Stimulated activated CD8-positive, alpha-beta memory T cell treated with anti-CD3 and anti-CD28 coated beads, Interleukin-7, amount 100 ng/mL, for 24 hours (primary cell): ENCODE results near the gene JAG2.
A peak's percentile ranks its signal among the peaks of the same experiment; 100 is the strongest.

Experiments
- DNase-seq: peaks from one replicate; pipeline ENCODE4 v3.0.0-alpha.2; 2020; ENCODE audit warnings: low read depth

Gene JAG2

GRCh38 chr14:105203701-105204100, 35.1 kb upstream of the JAG2 start:
- DNase-seq: no peak

- DNase-seq: peak; percentile 41
Measured at GRCh38 chr14:105203057-105203531, 34.5 kb upstream of the JAG2 start.

GRCh38 chr14:105201925-105202513, 33.4 kb upstream of the JAG2 start:
- no peak for DNase-seq

- DNase-seq: no peak
Measured at GRCh38 chr14:105201156-105201924, 32.8 kb upstream of the JAG2 start.

- DNase-seq: no peak
Measured at GRCh38 chr14:105200641-105201040, 32.1 kb upstream of the JAG2 start.

- DNase-seq: no peak
Measured at GRCh38 chr14:105200074-105200473, 31.5 kb upstream of the JAG2 start.

- DNase-seq: no peak
Measured at GRCh38 chr14:105199093-105199492, 30.5 kb upstream of the JAG2 start.

GRCh38 chr14:105198588-105198987, 30.0 kb upstream of the JAG2 start:
- DNase-seq: no peak

- no peak for DNase-seq
Measured at GRCh38 chr14:105197211-105197641, 28.6 kb upstream of the JAG2 start.

GRCh38 chr14:105196265-105196960, 27.8 kb upstream of the JAG2 start:
- DNase-seq: no peak

DNA sequence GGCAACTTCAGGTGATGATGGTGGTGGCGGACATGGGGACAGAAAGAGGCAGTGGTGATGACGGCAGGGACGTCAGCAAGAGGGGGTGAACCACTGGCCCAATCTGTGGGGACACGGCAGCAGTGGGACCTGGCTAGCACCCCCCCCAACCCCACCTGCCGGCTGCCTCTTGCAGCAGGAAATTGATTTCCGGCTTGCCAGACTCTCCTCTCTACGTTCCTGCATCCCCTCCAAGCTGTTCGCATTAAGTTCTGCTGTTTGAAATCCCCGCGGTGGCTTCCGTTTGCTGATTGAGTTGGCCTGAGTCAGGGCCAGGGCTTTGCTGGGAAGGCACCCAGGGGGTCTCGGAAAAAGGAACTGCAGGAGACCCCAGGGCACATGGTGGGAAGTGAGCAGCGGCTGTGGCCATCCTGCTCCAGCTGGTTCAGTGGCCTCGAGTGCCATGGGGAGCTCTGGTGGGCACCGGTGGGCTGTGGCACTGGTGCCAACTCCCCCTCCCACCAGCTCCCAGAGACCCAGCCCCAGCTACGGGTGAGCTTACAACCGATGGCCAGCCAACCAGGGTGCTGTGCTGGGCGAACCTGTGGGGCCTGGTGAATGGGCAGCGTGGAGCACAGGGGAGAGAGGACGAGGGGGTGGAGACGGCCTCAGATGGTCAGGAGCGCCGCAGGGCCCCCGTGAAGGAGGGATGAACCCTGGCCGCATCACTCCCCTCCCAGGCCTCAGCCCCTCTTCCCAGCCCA, 27.1 kb upstream of the JAG2 start:
- no peak for DNase-seq

GRCh38 chr14:105195051-105195450, 26.5 kb upstream of the JAG2 start:
- no peak for DNase-seq

DNA sequence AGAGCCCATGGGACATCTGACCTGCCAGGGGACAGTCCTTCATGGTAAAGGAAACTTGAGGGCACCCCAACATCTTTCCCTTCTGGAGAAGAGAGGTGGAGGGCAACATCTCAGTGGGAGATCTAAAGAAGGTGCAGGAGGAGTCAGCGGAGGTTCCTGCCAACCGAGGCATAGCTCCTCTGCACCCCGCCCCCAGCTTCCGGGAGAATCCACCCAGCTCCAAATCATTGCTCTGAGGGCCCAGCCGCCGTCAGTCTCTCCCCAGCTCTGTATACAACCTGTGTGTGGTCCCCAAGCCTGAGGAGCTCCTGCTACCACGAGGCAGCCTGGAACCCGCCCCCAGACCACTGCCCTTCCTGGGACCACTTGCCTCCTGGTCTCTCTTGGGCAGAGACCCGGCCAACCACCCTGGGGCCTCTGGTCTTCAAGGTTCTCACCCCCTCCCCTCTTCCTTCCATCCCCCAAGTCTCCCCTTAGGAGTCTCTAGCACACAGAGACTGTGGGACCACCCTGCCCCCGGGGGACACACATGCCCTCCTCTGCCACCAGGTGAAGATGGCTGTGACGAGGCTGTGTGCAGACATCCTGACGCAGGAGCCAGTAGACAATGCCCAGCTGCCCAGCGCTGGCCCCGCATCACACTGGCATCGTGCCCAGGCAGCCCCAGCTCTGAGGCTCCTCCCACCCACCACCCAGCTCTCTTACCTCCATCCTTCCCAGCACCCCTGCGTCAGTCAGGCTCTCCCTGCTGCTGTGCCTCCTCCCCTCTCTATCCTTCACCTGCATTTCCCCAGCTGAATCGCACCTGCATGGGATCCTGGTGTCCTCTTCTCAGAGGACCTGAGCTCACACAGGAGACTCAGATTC, 25.6 kb upstream of the JAG2 start:
- no peak for DNase-seq

GRCh38 chr14:105192866-105193731, 24.5 kb upstream of the JAG2 start:
- no peak for DNase-seq

- no peak for DNase-seq
Measured at GRCh38 chr14:105187935-105188524, 19.5 kb upstream of the JAG2 start.

- no peak for DNase-seq
Measured at GRCh38 chr14:105187116-105187515, 18.5 kb upstream of the JAG2 start.

- DNase-seq: no peak
Measured at GRCh38 chr14:105185973-105186372, 17.4 kb upstream of the JAG2 start.

DNA sequence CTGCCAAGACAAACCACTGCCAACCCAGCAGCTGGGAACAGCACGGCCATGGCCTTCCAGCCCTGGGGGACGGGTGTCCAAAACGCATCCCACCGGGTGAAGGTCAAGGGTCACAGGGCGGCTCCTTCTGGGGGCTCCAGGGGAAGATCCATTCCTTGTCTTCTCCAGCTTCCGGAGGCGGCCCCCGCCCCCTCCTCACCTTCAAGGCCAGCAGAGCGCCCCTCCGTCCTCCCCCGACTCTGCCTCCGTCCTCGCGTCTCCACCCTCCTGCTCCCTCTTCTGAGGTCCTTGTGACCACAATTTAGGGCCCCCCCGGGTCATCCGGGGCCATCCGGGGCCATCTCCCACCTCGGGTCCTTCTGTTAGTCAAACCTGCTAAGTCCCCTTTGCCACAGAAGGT, 16.4 kb upstream of the JAG2 start:
- DNase-seq: no peak

DNA sequence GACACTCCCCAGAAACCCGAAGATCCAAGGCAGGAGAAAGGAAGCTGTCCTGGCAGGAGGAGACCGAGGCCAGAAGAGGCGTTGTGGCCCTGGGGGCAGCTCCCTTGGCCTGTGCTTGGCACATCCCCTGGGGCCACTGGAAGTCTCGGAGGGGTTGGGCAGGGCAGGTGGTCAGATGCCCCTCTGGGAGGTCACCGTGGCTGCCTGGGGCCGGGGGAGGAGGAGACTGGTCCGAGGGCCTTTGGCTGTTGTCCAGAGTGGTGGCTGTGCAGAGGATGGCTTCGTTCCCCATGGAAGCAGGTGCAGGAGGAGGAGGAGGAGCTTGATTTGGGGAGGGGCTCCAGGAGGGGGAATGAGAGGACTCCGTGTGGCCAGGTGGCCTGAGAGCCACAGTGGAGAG, 15.9 kb upstream of the JAG2 start:
- DNase-seq: no peak
